HG02571 (cell line): ENCODE measurements around the gene RGS9.
A peak's percentile ranks its signal among the peaks of the same experiment; 100 is the strongest.
"Not testable (repeated sequence)": the region's sequence is repeated elsewhere in the genome, so short reads cannot be mapped to it uniquely, and the experiment has no call there.

Experiments
- ATAC-seq: cut with Tn5 transposase; IDR thresholded peaks from one replicate; pipeline ENCODE4 v1.9.1; 2021; ENCODE audit warnings: mild to moderate bottlenecking, moderate library complexity; ENCODE audit not compliant: unreplicated experiment

Gene RGS9

DNA sequence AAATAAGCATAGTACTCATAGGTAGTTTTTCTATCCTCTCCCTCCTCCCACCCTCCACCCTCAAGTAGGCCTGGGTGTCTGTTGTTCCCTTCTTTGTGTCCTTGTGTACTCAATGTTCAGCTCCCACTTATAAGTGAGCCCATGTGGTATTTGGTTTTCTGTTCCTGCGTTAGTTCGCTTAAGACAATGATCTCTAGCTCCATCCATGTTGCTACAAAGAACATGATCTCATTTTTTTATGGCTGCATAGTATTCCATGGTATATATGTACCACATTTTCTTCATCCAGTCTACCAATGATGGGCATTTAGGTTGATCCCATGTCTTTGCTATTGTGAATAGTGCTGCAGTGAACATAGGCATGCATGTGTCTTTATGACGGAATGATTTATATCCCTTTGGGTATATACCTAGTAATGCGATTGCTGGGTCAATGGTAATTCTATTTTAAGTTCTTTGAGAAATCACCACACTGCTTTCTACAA lies 43.6 kb downstream of the RGS9 start:
- not testable (repeated sequence) for ATAC-seq

GRCh38 chr17:65181237-65182061 lies 44.3 kb downstream of the RGS9 start:
- ATAC-seq: peak; percentile 71

DNA sequence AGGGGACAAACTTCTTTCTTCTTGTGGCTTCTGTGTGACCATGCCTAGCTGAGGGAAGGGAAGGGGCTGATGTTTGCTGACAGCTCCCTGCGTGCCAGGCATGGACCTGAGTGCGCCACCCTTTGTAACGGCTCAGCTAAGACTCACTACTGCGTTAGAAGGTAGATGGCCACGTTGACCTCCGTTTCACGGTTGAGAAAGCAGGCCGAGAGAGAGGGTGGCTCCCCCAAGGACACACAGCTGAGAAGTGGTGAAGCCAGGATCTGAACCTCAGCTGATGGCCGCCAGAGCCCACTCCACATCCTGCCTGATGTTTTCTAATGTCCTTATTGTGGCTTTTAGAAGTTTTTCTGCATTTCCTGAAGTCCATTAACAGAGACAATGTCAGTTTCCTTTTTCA lies 45.1 kb downstream of the RGS9 start:
- ATAC-seq: peak; percentile 17

GRCh38 chr17:65183736-65184135 lies 46.6 kb downstream of the RGS9 start:
- ATAC-seq: no peak

- no peak for ATAC-seq
Observed at GRCh38 chr17:65184235-65184959, 47.2 kb downstream of the RGS9 start.

- no peak for ATAC-seq
Observed at GRCh38 chr17:65185062-65185461, 47.9 kb downstream of the RGS9 start.

DNA sequence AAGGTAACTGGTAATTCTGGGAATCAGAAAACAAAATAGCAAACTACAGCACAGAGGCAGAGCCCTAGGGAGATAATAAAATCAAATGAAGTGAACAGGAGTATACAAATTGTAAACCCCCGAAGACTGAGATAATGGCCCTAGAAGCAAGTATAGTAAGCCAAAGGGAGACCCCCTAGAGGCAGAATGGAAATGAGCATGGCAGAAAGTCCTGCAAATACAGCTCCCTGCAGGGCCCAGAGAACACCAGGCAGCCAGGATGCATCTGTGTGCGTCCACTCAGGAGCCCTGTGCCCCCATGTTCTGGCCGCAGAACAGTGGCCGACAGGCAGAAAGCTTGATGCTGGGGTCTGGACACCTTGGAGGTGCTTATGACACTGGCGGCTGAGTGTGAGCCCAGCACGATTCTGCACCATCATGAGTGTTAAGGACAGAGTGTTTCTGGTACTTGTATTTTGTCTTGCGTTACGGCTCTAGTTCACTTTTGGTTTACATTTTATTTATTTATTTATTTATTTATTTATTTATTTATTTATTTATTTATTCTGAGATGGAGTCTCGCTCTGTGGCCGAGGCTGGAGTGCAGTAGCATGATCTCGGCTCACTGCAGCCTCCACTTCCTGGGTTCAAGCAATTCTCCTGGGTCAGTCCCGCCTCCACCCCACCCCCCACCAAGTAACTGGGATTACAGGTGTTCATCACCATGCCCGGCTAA lies 48.7 kb downstream of the RGS9 start:
- ATAC-seq: no peak

DNA sequence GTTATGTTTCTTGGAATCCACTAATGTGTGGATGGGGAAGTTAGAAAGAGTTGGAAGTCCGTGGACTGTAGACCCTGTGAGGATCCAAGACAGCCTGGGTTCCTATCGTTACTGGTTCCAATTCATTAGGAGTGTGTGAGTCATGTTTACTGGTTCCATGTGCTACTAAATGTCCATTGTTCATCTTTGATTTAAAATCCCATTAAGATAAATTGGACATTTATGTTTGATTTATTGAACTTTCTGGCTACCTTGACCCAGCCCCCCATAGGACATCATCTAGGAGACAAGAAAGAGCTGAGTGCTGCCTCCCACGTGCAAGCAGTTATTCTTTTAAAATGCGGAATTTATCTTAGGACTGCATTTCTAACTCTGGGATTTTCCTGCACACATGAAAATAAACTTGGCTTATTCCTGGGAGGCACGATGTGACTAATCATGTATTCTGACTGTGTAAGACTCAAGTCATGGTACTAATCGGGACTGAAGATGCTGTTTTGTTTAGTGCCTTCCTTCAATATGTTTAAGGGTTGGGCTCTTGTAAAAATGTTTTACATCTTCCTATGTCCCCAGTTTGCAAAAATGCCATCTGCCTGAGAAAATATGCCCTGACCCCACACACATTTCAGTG lies 53.4 kb downstream of the RGS9 start:
- no peak for ATAC-seq

DNA sequence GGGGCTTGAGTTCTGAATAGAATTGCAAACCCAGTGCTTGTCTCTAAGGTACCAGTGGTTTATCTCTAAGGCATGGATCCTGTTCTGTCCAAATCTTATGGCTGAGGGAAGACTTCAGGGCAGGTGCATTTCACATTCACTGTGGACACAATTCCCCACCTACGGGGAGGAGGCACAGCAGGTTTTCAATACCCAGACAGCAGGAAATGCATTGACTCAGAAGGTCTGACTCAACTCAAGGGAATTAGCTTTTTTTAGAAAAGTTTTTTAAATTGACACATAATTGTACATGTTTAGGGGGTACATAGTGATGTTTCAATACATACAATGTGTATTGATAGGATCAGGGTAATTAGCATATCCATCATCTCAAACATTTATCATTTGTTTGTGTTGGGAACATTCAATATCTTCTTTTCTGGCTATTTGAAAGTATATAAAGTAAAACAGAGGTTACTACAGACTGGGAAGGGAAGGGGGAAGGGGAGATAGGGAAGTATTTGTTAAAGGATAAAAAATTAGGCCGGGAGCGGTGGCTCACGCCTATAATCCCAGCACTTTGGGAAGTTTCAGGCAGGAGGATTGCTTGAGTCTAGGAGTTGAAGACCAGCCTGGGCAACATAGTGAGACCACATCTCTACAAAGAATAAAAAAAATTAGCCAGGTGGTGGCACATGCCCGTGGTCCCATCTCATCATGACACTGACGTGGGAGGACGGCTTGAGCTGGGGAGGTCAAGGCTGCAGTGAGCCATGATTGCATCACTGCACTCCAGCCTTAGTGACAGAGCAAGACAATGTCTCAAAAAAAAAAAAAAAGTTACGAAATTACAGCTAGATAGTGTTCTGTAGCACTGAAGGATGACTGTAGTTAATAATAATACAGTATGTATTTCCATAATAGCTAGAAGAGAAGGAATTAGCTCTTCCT lies 54.9 kb downstream of the RGS9 start:
- no peak for ATAC-seq

GRCh38 chr17:65193305-65193704 lies 56.1 kb downstream of the RGS9 start:
- no peak for ATAC-seq

- no peak for ATAC-seq
Observed at GRCh38 chr17:65193716-65194293, 56.6 kb downstream of the RGS9 start.

- ATAC-seq: no peak
Observed at GRCh38 chr17:65194670-65195334, 57.6 kb downstream of the RGS9 start.

DNA sequence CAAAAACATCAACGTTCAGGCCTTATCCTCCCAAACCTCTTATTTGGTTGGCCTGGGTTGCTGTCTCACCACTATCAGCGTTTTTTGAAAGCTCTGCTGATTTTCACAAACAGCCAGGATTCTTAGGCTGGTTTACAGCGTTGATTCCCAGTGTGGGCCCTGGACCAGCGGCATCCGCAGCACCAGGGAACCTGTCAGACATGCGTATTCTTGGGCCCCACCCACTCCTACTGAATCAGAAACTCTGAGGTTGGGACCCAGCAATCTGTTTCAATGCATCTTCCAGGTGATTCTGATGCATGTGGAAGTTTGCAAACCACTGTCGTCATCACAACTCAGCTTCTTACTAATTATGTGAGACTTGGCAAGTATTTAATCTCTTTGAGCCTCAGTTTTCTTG lies 58.5 kb downstream of the RGS9 start:
- ATAC-seq: no peak

GRCh38 chr17:65196617-65197016 lies 59.4 kb downstream of the RGS9 start:
- ATAC-seq: no peak

DNA sequence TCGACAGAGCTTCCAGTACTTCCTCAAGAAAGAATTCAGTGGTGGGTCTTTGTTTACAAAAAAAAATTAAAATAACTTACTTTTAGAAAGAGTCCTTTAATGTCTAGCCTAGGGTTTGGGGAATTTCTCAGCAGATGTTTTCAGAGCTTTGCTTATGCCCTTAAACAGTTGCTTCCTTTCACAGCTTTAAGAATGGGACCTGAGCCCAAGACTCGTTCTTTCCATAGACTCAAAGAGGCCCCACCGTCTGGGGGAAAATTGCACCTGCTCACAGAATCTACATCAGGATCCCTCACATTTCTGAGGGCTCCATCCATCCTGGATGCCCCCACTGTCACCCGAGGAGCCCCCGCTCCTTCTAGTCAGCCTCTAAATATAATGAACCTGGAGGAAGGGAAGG lies 60.0 kb downstream of the RGS9 start:
- no peak for ATAC-seq

DNA sequence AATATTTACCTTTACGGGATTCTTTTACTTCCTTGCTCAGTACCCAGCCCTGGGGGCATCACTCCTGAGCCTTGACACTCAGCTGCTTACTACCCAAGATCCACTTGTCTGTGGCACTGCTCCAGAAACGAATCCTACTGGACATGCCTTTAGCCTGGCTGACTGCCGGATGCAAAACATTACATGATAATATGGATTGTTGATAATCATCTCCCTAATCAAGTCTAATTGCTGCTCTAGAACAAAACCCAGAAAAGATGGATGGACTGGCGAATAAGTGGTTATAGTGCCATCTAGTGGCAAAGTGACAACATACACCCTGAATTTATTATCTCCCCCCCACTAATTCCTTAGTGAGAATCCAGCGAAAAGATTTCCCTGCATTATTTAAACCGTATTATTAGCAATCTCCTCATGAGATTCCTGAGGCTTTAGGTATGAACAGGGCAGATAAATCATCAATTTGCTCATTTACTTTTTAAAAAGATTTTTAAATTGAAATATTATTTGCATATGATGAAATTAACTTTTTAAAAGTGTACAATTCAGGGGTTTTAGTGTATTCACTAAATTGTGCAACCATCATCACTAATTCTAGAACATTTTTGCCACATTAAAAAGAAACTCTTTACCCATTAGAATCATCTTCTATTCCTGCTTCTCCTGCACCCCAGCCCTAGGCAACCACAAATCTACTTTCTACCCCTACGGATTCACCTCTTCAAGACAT lies 61.6 kb downstream of the RGS9 start:
- ATAC-seq: no peak

DNA sequence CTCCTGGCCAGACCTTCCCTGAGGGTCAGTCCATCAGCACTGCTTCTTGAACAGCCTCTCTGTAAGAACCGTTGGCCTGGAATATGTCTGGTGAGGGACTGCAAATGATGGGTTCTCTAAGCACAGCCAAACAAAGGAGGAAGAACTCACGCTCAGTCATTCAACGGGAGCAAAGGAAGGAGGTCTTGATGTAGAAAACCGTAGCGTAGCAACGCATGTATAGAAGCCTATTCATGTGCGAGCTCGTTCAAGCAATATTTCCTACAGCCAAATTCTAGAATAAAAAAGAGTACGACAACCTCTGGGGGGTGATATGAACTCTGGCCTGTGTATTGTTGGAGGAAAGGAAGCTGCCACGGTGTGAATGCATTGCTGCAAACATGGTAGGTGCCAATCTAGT lies 64.2 kb downstream of the RGS9 start:
- ATAC-seq: no peak

DNA sequence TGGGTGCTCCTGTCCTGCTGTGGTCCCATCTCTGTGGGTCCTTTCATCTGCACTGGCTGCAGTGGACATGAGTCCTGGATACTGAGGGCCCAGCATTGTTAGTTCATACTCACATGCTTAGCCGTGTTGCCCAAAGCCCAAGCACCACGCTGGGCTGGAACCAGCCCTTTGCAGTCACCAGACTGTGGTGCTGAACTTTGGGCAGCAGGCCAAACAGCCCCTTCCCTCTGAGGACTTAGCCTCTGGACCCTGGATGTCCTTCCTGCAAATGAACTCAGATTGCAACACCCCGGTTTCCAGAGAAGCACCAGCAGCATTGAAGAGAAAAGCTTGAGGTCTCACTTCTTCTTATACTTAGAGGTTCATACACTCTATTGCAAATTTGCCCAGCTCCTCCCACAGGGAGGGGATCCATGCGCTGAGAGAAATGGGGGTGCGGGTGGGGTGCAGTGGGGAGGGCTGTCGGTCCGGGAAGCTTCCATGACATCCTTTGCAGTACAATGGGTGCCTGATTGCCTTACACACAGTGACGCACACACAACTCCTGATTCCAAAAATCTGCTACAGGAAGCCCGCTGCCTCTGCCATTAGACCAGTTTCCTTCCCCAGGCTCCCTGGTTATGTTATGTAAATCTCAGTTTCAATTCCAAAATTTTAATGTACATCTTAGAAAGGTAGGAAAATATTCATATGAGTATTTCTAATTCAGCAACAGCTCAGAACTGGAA lies 65.8 kb downstream of the RGS9 start:
- no peak for ATAC-seq
